Putamen (tissue), 1 donor: ENCODE data around the gene IRGC.
"Not testable (repeated sequence)": the region's sequence is repeated elsewhere in the genome, so short reads cannot be mapped to it uniquely, and the experiment has no call there.

Experiments used
- DNase-seq: peaks from one replicate; pipeline ENCODE4 v3.0.0-alpha.2; 2016; ENCODE audit warnings: low spot score

Gene IRGC

DNA sequence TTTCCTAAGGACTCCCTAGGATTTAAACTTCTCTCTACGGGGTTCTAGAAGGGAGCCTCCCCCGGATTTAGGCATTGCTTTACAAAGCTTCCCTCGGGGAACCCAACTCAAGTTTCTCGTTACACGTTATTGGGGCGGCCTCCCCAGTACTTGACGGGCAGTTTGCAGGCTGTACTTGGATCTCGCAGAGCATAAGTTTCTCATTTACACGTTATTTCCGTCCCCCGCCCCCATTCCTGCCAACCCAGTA is 38.3 kb downstream of the IRGC start:
- DNase-seq = no peak

DNA sequence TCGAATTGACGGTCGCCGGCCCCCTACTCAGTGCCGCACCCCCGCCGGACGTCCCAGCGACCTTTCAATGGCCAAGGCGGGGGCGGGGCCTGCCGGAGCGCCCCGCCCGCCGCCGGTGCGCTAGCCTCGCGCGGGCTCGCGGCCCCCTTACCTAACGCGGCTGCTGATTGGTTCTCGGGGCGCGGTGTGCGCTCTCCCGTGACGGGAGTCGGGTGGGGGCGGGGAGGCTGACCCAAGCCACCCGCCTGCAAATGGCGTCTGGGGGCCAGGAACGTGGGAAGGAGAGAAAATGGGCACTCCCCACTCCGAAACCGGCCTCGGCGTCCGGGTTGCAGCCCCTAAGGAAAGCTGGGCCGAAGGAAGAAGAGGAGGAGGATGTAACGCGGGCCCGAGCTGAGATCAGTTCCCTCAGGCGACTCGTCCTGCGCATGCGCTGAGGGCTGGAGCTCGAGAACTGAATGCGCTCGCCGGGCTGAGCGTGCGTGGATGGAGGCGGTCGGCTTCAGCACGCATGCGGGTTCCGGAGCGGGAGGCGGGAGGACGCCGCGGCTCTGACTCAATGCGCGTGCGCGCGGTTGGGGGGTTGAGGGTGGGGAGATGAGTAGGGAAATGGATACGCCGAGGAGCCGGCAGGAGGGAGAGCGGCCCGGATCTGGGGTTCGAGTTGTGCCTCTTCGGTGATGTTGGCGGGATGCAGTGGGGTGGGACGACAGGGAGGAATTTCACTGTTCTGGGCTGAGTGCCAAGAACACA is 38.8 kb downstream of the IRGC start, which contains the start of gene SMG9:
Gene SMG9 (minus strand): TSS at position 460 of the 753 bp plus-strand sequence. CDS start 4,221 bp downstream, outside the sequence.
- DNase-seq = peak; percentile 98

DNA sequence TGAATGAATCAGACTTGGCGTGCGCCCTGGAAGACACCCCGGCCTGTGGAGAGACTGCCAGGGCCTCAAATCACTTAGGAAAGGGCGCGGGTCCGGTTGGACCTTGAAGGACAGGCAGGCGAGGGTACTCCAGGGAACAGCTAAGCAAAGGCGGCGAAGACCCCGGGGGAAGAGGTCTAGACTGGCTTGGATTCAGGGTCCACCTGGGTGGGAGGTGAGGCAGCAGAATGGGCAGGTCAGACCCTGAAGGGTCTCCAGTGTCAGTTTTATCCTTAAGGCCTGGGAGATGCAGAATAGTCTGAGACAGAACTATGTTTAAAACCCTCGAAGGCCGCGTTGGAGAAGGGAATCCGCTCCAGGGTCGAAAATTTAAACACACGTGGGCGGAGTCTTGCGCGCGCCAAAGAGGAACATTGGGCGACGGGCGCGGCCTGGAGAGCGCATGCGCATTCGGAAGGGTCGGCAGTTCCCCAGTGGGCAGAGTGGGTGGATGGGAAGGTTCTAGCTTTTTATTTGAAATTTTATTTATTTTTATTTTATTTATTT is 39.5 kb downstream of the IRGC start:
- peak; percentile 79 for DNase-seq

DNA sequence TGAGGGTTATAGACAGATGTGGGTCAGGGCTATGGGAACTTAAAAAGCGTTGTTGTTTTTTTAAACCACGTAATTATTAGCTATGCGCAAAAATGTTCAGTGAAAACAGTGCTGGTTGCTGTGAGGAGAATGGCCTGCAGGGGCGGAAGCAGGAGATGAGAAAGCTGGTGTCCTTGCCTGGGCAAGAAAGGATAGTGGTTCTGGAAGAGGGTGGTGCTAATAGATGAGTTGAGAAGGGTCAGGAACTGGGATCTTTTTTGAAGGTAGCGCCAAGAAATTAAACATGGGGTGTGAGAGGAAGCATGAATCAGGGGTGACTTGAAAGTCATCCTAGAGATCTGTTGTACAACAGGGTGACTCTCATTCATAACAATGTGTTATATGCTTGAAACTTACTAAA is 43.6 kb downstream of the IRGC start:
- DNase-seq = no peak

DNA sequence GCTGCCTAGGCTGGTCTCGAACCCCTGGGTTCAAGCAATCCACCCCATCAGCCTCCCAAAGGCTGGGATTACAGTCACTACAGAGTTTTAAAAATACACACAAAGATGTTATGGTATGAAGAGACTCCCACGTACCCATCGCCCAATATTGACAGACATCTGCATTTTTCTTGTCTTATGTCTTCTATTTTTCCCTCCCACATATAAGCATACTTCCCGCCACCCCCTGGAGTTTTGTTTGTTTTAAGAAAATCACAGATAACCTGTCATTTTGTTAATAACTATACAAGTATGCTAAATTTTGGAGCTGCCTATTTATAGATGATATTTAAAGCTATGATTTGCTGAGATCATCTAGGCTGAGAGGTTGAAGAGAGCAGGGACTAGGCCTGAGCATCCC is 45.1 kb downstream of the IRGC start:
- DNase-seq = no peak

DNA sequence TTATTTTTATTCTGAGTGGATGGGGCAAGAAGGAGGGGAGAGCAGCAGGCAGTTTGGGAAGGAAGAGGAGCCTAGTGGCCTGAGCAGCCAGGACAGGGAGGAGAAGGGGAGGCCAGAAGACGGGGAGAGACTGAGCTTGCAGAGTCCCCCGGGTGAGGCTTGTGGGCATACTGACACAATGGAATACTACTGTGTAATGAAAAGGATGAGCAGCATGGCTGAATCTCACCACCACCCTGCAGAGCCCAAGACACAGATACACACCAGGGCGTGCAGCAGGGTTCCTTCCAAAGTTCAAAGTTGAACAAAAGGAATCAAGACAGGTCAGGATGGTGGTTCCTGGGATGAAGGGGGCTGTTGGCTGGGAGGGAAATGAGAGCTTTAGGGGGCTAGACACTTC is 46.9 kb downstream of the IRGC start:
- DNase-seq = no peak

DNA sequence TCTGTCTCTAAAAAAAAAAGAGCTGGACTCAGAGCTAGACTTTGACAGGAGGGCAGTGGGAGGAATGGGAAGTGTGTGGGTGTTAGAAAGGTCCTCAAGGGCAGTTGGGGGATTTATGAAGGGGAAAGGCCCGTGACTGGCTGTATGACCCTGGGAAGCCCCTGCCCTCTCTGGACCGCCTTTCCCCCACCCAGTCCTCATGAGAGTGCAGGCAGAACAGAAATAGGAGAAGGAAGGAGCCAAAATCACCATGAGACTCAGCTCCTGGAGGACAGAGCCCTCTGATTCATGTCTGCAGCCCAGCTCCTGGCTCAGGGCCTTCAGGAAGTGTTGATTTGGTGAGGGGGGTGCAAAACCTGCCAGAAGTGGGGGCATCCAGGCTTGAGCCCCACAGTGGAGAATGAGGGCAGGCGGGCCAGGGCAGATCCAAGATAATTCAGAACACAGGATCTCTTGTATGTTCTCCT is 47.6 kb downstream of the IRGC start:
- DNase-seq = no peak

DNA sequence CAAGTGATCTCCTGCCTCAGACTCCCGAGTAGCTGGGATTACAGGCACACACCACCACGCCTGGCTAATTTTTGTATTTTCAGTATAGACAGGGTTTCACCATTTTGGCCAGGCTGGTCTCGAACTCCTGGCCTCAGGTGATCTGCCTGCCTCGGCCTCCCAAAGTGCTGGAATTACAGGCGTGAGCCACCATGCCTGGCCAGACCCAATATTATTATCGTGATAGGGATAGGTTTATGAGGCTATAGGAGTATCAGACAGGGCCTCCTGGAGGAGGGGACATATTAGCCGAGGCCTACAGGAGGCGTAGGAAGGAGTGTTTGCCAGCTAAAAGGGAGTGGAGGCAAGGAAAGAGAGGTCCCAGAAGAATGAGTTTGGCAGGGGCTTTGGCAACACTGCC is 48.8 kb downstream of the IRGC start:
- not testable (repeated sequence) for DNase-seq

DNA sequence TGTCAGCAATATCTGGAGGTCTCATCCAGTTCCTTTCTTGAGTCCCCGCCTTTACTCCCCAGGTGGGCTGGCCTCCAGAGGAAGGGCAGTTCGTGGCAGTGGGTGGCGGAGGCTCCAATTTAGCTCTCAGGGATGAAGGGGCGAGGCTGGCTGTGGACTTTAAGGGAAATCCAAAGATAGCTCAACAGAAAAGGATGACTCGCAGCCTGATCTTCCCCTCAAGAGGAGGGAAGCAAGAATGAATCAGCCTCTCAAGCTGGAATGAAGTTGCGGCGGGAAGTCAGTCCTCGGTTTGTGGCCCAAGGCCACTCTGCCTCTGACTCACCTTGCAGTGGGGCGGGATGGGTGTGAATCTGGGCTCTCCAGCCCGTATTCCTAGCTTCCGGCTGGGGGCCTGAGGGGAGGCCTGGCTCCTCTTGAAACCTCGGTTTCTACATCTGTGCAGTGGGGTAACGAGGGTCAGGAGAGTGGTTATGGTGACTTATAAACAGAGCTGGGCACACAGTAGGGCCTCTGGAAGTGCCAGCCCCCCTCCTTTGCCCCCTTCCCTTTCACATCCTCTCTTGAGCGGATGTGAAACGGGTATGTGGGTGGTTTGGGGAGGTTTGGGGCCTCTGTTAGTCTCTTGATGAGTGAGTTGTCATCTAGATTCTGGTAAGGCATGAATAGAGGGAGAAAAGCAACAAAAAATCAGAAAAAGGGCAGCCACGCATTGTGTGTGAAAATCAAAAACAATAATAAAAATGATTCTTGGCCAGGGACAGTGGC is 49.4 kb downstream of the IRGC start:
- no peak for DNase-seq

DNA sequence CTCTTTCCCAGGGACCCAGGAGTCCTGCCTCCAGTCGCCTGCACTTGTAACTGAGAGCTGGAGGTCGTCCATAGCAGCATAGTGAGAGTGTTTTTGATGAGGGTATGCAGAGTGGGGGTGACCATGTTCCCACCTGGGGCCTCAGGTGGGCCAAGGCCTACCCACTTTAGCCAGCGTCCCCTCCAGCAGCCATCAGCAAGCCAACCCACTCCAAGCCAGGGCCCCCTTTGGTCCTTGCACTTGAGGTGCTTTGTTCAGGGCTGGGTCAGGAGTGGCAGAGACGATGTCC is 50.8 kb downstream of the IRGC start:
- no peak for DNase-seq

DNA sequence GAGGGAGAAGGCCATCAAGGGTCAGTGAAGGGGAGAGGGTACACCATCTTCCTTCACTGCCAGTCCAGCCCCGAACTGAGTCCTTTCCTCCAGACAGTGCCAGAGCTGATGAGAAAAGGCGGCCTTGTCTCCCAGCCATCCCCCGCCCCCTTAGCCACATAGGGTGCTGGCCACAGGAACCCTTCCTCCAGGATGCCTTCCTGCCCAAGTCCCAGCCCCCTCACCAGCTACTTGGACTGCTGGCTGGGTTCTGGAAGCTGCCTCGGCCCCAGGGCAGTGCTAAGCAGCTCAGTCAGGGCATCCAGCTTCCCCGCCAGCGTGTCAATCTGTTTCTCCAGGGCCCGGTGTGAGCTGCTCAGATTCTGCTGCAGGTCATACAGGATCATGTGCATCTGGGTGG is 51.4 kb downstream of the IRGC start:
- no peak for DNase-seq

DNA sequence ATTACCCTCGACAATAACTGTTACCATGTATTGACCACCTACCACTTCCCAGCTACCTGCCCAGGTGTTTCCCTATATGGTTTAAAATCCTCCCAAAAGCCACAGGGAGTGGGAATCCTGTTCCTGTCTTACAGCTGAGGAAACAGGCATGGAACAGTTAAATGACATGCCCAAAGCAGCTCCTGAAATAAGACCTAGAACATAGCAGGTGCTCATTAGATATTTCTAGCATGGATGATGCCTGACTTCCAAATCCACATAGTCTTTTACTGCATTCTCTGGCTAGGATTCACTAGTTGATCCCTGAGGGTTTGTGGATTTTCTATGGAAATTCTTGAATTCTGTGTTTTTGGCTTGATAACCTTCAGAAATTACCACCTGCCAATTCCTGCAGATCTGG is 51.9 kb downstream of the IRGC start:
- DNase-seq = no peak

DNA sequence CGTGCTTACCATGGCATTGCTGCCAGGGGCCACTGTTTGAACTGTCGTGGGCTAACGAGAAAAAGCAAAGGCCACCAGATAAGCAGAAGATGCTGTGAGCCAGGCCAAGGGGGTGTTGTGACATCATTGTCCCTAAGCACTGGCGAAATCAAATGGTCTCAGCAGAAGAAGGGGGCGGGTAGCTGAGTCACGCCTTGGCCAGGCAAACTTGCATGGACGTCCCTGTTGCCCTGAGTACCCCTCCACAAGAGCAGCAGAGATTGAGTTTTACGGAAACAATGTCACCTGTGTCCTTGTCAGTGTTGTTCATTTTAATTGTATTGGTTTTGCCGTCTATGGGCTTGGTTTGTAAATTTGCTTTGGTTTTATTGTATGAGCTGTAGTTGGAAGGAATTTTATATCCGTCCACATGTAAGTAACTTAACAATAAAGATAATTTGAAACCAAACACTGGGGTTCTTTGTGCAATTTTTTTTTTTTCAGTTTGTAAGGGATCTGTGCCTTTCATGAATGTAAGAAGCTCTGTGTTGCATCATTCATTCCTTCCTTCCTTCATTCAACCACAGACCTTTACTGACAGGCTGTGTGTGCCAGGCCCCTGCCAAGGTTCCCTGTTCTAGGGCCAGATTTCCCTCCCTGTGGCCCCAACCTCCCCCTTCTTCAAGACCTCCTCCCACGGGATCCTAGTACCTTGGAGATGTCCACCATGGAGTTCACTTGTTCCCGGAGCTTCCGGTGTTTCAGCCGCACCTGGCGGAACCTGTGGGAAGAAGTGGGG is 52.6 kb downstream of the IRGC start:
- no peak for DNase-seq

DNA sequence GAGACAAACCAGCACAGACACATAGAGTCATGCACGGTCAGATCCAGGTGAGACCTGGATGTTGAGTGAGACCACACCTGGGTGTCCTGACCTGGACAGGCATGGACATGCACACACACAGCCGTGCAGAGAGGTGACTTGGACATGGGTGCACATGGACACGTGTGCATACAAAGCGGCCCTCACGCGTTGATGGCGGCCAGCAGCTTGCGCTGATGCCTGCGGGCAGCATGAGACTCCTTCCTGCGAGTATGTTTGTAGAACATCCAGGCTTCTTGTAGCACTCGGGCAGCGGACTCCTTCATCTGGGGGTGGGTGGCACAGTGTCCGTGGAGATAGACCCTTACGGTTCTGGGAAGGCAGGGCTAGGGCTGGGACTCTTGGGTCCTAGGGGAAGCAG is 53.4 kb downstream of the IRGC start:
- no peak for DNase-seq
